ENCODE measurements around the gene NTM. TPM values are rescaled to one million over a fixed set of nuclear protein-coding genes. Genes with fewer than 3 reads are reported as not detected.

The NTM gene
- total and polyA plus RNA-seq, 2 experiments from 2014 or later, result 25.9 to 49.0 TPM

DNA sequence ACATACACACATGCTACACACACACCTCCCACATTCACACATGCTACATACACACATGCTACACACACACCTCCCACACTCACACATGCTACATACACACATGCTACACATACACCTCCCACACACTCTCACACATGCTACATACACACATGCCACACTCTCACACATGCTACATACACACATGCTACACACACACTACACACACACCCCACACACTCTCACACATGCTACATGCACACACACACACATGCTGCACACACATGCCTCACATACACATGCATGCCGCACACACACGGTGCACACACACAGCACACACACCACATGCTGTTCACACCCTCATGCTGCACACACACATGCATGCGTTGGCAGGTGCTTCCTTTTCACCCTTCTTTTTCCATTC, 495.4 kb downstream of the NTM start:
- no peaks in the 10 kb centered on the region for H3K79me2 ChIP-seq (ENCODE audit: insufficient read depth)
- TF ChIP-seq EZH2 (IDR thresholded peaks at IDR 0.05; ENCODE audit: insufficient read depth, poor library complexity, severe bottlenecking) (no peak), EZH2phosphoT487 (IDR thresholded peaks at IDR 0.05; ENCODE audit: insufficient read depth, low read depth) (no peak)
- no peaks in the 10 kb centered on the region for H3K36me3 ChIP-seq (ENCODE audit: low read depth)
- no peak overlapping the region for H3K4me2 ChIP-seq (ENCODE audit: unreplicated experiment)
- in situ Hi-C loops (cut with MboI), result loop anchor here (10.0 kb wide), 1 partner anchor 259 kb away; no protein-coding TSS in a partner anchor
- no peak overlapping the region for H3K9ac ChIP-seq
- no peak overlapping the region for H3K27ac ChIP-seq
- no peak overlapping the region for H3K4me3 ChIP-seq
- no peaks in the 10 kb centered on the region for H3K9me2 ChIP-seq (ENCODE audit: insufficient read depth)
- no peaks in the 10 kb centered on the region for H3K27me3 ChIP-seq (replicated peaks; ENCODE audit: insufficient read depth)
- no peaks in the 10 kb centered on the region for H3K9me3 ChIP-seq (ENCODE audit: low read depth)
- 88 to 90% methylated on average over 3 of the region's 3 CpGs for WGBS, 2 experiments (ENCODE audit: low coverage in 1 of 2, low lambda C conversion rate in 2 of 2, missing lambda C conversion rate in 2 of 2)
- no peaks in the 10 kb centered on the region for H3K4me1 ChIP-seq (ENCODE audit: insufficient read depth)
- no peaks in the 10 kb centered on the region for H3F3A ChIP-seq (ENCODE audit: insufficient read depth)
- H2AFZ ChIP-seq, result no peak overlapping the region
- no peak for DNase-seq
- H4K20me1 ChIP-seq (ENCODE audit: insufficient read depth), result no peaks in the 10 kb centered on the region

DNA sequence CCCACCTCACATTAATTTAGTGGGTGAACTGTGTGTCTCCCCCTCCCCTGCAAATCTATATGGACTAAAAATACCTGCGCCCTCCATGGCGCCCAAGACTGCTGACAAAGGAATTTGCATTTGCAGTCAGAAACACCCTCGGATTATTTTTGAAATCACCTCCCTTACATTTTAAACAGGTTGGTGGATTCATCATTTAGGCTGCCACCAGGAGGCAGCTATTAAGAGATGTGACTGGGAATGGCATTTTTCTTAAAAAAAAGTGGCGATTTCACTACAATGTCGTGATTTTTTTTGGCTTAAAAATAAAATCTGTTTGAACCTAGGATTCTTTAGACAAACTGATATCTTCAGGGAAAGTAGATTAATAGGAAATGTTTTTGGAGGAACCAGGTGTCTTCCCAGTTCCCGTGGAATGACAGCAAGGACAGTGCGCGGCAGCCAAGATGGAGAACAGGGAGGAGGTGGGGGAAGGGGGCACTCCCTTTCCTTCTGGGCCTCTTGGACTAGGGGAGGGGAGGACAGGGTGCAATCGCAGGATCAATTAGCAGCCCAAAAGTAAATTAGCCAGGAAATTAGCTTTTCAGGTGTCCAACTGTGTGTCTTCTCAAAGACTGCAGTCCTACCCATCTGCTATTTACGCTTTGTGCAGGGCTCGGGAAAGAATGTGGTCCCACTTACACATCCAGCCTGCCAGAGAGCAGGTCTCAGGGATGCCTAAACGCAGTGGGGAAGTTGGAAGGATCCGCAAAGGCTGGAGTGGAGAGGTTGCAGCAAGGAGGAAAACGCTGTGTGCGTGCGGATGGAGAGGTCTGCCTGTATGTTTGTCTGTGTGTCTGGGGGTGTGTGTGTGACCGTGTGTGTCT, 496.4 kb downstream of the NTM start:
- no peaks in the 10 kb centered on the region for H3K79me2 ChIP-seq (ENCODE audit: insufficient read depth)
- no peaks in the 10 kb centered on the region for H4K20me1 ChIP-seq (ENCODE audit: insufficient read depth)
- no peak overlapping the region for H3K9ac ChIP-seq
- H3K9me2 ChIP-seq (ENCODE audit: insufficient read depth), result no peaks in the 10 kb centered on the region
- in situ Hi-C loops (cut with MboI), result loop anchor here (10.0 kb wide), 1 partner anchor 258 kb away; no protein-coding TSS in a partner anchor
- H3K4me1 ChIP-seq (ENCODE audit: insufficient read depth), result no peaks in the 10 kb centered on the region
- H3K27ac ChIP-seq, result no peak overlapping the region
- TF ChIP-seq EZH2 (IDR thresholded peaks at IDR 0.05; ENCODE audit: insufficient read depth, poor library complexity, severe bottlenecking), result no peak
- TF ChIP-seq EZH2phosphoT487 (IDR thresholded peaks at IDR 0.05; ENCODE audit: insufficient read depth, low read depth), result no peak
- H3F3A ChIP-seq (ENCODE audit: insufficient read depth), result no peaks in the 10 kb centered on the region
- H3K9me3 ChIP-seq (ENCODE audit: low read depth), result no peaks in the 10 kb centered on the region
- DNase-seq, result no peak
- no peak overlapping the region for H2AFZ ChIP-seq
- H3K4me3 ChIP-seq, result no peak overlapping the region
- 89% methylated on average over 17 of the region's 17 CpGs for WGBS, 2 experiments (ENCODE audit: low coverage in 1 of 2, low lambda C conversion rate in 2 of 2, missing lambda C conversion rate in 2 of 2)
- H3K27me3 ChIP-seq (replicated peaks; ENCODE audit: insufficient read depth), result no peaks in the 10 kb centered on the region
- no peak overlapping the region for H3K4me2 ChIP-seq (ENCODE audit: unreplicated experiment)
- H3K36me3 ChIP-seq (ENCODE audit: low read depth), result no peaks in the 10 kb centered on the region

DNA sequence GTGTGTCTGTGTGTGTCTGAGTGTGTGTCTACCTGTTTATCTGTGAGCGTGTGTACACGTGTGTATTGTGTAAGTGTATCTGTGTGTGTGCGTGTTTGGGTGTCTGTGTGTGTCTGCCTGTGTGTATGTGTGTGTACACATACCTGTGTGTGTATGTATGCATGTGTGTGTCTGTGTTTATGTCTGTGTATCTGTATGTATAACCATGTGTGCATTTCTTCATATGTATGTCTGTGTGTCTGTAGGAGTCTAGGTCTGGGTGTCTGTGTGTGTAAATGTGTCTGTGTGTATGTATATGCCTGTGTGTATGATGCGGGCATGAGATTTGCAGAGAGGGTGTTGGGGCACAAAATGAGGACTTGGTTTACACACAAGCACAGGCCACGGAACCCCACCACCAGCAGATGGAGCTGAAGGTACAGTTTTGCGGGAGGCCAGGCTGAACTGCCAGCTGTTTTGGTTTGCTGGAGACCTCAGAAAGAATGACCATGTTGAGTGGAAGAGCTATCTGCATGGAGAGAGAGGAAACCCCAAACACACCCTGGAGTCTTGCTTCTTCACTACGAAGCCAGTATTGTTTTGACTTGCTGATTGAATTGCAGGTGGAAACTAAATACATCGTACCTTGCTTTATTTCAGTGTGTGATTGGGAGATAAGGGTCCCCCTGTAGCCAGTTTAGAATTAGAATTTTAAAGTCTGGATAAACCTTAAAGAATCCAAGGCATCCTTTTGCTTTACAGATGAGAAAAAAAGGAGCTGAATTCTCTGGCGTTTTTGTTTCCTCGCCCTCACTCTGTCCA, 497.2 kb downstream of the NTM start:
- no peak overlapping the region for H3K4me2 ChIP-seq (ENCODE audit: unreplicated experiment)
- in situ Hi-C loops (cut with MboI), result loop anchor here (10.0 kb wide), 1 partner anchor 257 kb away; no protein-coding TSS in a partner anchor
- WGBS, 2 experiments (ENCODE audit: low coverage in 1 of 2, low lambda C conversion rate in 2 of 2, missing lambda C conversion rate in 2 of 2), result 53 to 62% methylated on average over 10 of the region's 10 CpGs

More for the DNA sequence above, 497.2 kb downstream of the NTM start:
- Histone ChIP-seq H3K79me2 (ENCODE audit: insufficient read depth) (no peaks in the 10 kb centered on the region), H2AFZ (0 out of 2 replicates have a peak overlapping the region, but pooled peaks have one; percentile 51), H3K4me3 (no peak overlapping the region), H3K9me3 (ENCODE audit: low read depth) (no peaks in the 10 kb centered on the region), H3K27me3 (replicated peaks; ENCODE audit: insufficient read depth) (no peaks in the 10 kb centered on the region), H3K27ac (no peak overlapping the region), H3K9me2 (ENCODE audit: insufficient read depth) (no peaks in the 10 kb centered on the region), H3K4me1 (ENCODE audit: insufficient read depth) (no peaks in the 10 kb centered on the region), H3F3A (ENCODE audit: insufficient read depth) (no peaks in the 10 kb centered on the region), H4K20me1 (ENCODE audit: insufficient read depth) (no peaks in the 10 kb centered on the region), H3K9ac (no peak overlapping the region), H3K36me3 (ENCODE audit: low read depth) (no peaks in the 10 kb centered on the region)
- peak; percentile 86 for DNase-seq
- TF ChIP-seq EZH2phosphoT487 (IDR thresholded peaks at IDR 0.05; ENCODE audit: insufficient read depth, low read depth) (no peak), EZH2 (IDR thresholded peaks at IDR 0.05; ENCODE audit: insufficient read depth, poor library complexity, severe bottlenecking) (no peak)

All from GM23248 (cell line).